ENCODE measurements around the gene ASB15.

Gene ASB15

DNA sequence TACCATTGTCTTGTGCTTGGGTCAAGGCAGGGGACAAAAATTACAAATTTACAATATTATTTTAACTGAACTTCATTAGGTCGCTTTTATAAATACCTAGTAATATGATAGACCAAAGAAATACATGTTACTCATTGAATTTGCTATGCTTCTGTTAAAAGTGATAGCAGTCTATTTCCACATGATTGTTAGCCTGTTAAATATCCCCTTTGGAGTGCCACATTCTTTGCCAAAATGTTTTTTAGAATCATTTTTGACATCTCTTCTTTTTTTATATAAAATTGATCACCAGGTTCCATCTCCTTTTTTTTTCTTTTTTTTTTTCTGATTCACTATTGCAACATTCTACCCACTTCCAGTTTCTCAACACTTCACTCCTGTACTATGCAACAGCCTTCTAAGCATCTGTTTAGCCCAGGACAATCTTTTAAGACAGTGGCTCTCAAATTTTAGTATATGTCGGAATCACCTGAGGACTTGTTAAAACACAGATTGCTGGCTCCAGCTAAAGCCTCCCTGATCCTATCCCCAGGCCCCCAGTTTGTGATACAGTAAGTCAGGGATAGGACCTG is 27.6 kb upstream of the ASB15 start:
- Histone ChIP-seq H3K27ac (ENCODE audit: extremely low read depth, low read depth, low read length) (no peak overlapping the region), H3K4me3 (ENCODE audit: low read depth, low read length) (no peak overlapping the region), H3K4me1 (ENCODE audit: control insufficient read depth, insufficient read depth, low read length) (peaks cover 2% of the 10 kb centered on the region; the same call in 1 of the 2 replicates), H3K9me3 (ENCODE audit: control insufficient read depth, insufficient read depth, low read depth, low read length) (no peaks in the 10 kb centered on the region), H3K36me3 (ENCODE audit: control insufficient read depth in 2 of 2, insufficient read depth in 1 of 2, low read length in 2 of 2) (no peaks in the 10 kb centered on the region)
- ChIA-PET POLR2A (no interaction called here), CTCF (interaction anchor here (0.6 kb wide), 1 partner anchor 441 kb away, joined by 3 read pairs; no protein-coding TSS in a partner anchor)
- peak; percentile 95 for TF ChIP-seq ZNF660 (tag by site-specific recombination; IDR thresholded peaks at IDR 0.05)
- no peak for TF ChIP-seq ZNF37A (tag by site-specific recombination; IDR thresholded peaks at IDR 0.05)

DNA sequence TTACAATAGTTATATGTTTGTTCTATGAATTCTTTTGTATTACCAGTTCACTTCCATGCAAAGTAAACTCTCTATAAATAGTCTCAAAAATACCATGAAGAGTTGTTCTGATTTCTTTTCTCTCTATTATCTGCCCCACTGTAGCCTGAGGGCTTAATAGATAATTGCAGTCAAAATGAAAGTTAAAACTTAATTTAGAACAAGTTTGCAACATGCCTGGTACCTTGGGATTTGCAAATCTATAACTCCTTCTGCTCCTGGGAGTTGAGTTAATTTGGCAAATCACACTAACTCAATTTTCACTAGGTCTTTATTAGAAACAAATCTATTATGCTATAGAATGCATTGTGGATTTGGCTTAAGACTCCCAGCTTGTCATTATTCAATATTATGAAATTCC is 22.2 kb upstream of the ASB15 start:
- H3K4me3 ChIP-seq (ENCODE audit: low read depth, low read length): no peak overlapping the region
- CTCF ChIA-PET: interaction anchor here (0.7 kb wide), 1 partner anchor 143 kb away, joined by 3 read pairs; no protein-coding TSS in a partner anchor
- no peaks in the 10 kb centered on the region for H3K36me3 ChIP-seq (ENCODE audit: control insufficient read depth in 2 of 2, insufficient read depth in 1 of 2, low read length in 2 of 2)
- TF ChIP-seq ZNF335 (tag by site-specific recombination; conservative IDR thresholded peaks at IDR 0.05) (no peak), ZIC2 (tag by site-specific recombination; IDR thresholded peaks at IDR 0.05) (no peak), ZNF791 (tag by site-specific recombination; IDR thresholded peaks at IDR 0.05) (no peak), ZNF223 (tag by site-specific recombination; IDR thresholded peaks at IDR 0.05) (no peak), ZNF121 (tag by site-specific recombination; IDR thresholded peaks at IDR 0.05) (no peak), ZNF514 (tag by site-specific recombination; IDR thresholded peaks at IDR 0.05) (no peak), ZNF214 (tag by site-specific recombination; IDR thresholded peaks at IDR 0.05; ENCODE audit: borderline replicate concordance) (no peak), ZNF843 (tag by site-specific recombination; IDR thresholded peaks at IDR 0.05) (no peak), SCRT1 (tag by site-specific recombination; IDR thresholded peaks at IDR 0.05; ENCODE audit: borderline replicate concordance) (no peak), ZNF202 (tag by site-specific recombination; IDR thresholded peaks at IDR 0.05; ENCODE audit: borderline replicate concordance) (no peak), KLF1 (tag by site-specific recombination; IDR thresholded peaks at IDR 0.05) (no peak), ZNF561 (tag by site-specific recombination; IDR thresholded peaks at IDR 0.05; ENCODE audit: borderline replicate concordance) (no peak)
- TF ChIP-seq, protein P1, sequence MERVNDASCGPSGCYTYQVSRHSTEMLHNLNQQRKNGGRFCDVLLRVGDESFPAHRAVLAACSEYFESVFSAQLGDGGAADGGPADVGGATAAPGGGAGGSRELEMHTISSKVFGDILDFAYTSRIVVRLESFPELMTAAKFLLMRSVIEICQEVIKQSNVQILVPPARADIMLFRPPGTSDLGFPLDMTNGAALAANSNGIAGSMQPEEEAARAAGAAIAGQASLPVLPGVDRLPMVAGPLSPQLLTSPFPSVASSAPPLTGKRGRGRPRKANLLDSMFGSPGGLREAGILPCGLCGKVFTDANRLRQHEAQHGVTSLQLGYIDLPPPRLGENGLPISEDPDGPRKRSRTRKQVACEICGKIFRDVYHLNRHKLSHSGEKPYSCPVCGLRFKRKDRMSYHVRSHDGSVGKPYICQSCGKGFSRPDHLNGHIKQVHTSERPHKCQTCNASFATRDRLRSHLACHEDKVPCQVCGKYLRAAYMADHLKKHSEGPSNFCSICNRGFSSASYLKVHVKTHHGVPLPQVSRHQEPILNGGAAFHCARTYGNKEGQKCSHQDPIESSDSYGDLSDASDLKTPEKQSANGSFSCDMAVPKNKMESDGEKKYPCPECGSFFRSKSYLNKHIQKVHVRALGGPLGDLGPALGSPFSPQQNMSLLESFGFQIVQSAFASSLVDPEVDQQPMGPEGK (tag by site-specific recombination; IDR thresholded peaks at IDR 0.05): no peak
- TF ChIP-seq, protein P2, sequence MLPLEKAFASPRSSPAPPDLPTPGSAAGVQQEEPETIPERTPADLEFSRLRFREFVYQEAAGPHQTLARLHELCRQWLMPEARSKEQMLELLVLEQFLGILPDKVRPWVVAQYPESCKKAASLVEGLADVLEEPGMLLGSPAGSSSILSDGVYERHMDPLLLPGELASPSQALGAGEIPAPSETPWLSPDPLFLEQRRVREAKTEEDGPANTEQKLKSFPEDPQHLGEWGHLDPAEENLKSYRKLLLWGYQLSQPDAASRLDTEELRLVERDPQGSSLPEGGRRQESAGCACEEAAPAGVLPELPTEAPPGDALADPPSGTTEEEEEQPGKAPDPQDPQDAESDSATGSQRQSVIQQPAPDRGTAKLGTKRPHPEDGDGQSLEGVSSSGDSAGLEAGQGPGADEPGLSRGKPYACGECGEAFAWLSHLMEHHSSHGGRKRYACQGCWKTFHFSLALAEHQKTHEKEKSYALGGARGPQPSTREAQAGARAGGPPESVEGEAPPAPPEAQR (tag by site-specific recombination; IDR thresholded peaks at IDR 0.05): no peak
- TF ChIP-seq, protein P3, sequence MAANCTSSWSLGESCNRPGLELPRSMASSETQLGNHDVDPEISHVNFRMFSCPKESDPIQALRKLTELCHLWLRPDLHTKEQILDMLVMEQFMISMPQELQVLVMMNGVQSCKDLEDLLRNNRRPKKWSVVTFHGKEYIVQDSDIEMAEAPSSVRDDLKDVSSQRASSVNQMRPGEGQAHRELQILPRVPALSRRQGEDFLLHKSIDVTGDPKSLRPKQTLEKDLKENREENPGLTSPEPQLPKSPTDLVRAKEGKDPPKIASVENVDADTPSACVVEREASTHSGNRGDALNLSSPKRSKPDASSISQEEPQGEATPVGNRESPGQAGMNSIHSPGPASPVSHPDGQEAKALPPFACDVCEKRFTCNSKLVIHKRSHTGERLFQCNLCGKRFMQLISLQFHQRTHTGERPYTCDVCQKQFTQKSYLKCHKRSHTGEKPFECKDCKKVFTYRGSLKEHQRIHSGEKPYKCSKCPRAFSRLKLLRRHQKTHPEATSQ (tag by site-specific recombination; IDR thresholded peaks at IDR 0.05): no peak
- TF ChIP-seq, protein P4, sequence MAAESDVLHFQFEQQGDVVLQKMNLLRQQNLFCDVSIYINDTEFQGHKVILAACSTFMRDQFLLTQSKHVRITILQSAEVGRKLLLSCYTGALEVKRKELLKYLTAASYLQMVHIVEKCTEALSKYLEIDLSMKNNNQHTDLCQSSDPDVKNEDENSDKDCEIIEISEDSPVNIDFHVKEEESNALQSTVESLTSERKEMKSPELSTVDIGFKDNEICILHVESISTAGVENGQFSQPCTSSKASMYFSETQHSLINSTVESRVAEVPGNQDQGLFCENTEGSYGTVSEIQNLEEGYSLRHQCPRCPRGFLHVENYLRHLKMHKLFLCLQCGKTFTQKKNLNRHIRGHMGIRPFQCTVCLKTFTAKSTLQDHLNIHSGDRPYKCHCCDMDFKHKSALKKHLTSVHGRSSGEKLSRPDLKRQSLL (tag by site-specific recombination; IDR thresholded peaks at IDR 0.05): no peak
- TF ChIP-seq, protein P5, sequence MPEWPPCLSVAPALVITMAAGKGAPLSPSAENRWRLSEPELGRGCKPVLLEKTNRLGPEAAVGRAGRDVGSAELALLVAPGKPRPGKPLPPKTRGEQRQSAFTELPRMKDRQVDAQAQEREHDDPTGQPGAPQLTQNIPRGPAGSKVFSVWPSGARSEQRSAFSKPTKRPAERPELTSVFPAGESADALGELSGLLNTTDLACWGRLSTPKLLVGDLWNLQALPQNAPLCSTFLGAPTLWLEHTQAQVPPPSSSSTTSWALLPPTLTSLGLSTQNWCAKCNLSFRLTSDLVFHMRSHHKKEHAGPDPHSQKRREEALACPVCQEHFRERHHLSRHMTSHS (tag by site-specific recombination; IDR thresholded peaks at IDR 0.05): no peak
- no peaks in the 10 kb centered on the region for H3K9me3 ChIP-seq (ENCODE audit: control insufficient read depth, insufficient read depth, low read depth, low read length)
- H3K4me1 ChIP-seq (ENCODE audit: control insufficient read depth, insufficient read depth, low read length): no peaks in the 10 kb centered on the region
- no peak overlapping the region for H3K27ac ChIP-seq (ENCODE audit: extremely low read depth, low read depth, low read length)
- POLR2A ChIA-PET: no interaction called here

Measured in HEK293 (cell line).